OCI-LY1 (cell line): ENCODE results near the gene CRYBG3.

ENCODE experiments used
- H2AFZ ChIP-seq: fragments of 200-600 bp; sonication (generic), shearing (Covaris generic); 2 replicates; pipeline ENCODE4 v1.6.0; 2014; ENCODE audit warnings: antibody characterized with exemption, mild to moderate bottlenecking, low read length
- H3F3A ChIP-seq: fragments of 200-600 bp; sonication (generic), shearing (Covaris generic); 2 replicates; pipeline ENCODE4 v1.6.0; 2014; ENCODE audit warnings: mild to moderate bottlenecking, antibody characterized with exemption, low read length, moderate library complexity; ENCODE audit not compliant: insufficient read depth
- H3K27ac ChIP-seq: fragments of 200-600 bp; sonication (generic); 2 replicates; pipeline ENCODE4 v1.5.1; 2014; ENCODE audit warnings: low read length, mixed run types, mild to moderate bottlenecking, low read depth; ENCODE audit not compliant: poor library complexity, severe bottlenecking
- H3K27me3 ChIP-seq: fragments of 200-600 bp; sonication (generic); 2 replicates; pipeline ENCODE4 v1.6.0; 2014; ENCODE audit warnings: antibody characterized with exemption, mild to moderate bottlenecking, low read length, moderate library complexity; ENCODE audit not compliant: insufficient read depth
- H3K36me3 ChIP-seq: fragments of 200-600 bp; sonication (generic); 2 replicates; pipeline ENCODE4 v1.6.1; 2014; ENCODE audit warnings: mild to moderate bottlenecking, antibody characterized with exemption, low read length, moderate library complexity, mixed read lengths; ENCODE audit not compliant: insufficient read depth
- H3K4me1 ChIP-seq: fragments of 200-600 bp; sonication (generic); 2 replicates; pipeline ENCODE4 v1.5.1; 2014; ENCODE audit warnings: mild to moderate bottlenecking, low read length, moderate library complexity; ENCODE audit not compliant: insufficient read depth, severe bottlenecking
- H3K4me2 ChIP-seq: fragments of 200-600 bp; sonication (generic), shearing (Covaris generic); 2 replicates; pipeline ENCODE4 v1.6.1; 2014; ENCODE audit warnings: low read length
- H3K4me3 ChIP-seq: fragments of 200-600 bp; sonication (generic); 2 replicates; pipeline ENCODE4 v1.5.1; 2014; ENCODE audit warnings: low read length, low read depth, mild to moderate bottlenecking, mixed read lengths; ENCODE audit not compliant: poor library complexity, severe bottlenecking
- H3K79me2 ChIP-seq: fragments of 200-600 bp; shearing (Covaris generic); 2 replicates; pipeline ENCODE4 v1.6.1; 2016; ENCODE audit warnings: mixed run types, low read length, mixed read lengths; ENCODE audit not compliant: insufficient read depth
- H3K9ac ChIP-seq: fragments of 200-600 bp; sonication (generic), shearing (Covaris generic); 2 replicates; pipeline ENCODE4 v1.6.1; 2014; ENCODE audit warnings: mild to moderate bottlenecking, low read length, mixed read lengths
- H3K9me2 ChIP-seq: fragments of 200-600 bp; sonication (generic), shearing (Covaris generic); 2 replicates; pipeline ENCODE4 v1.6.1; 2014; ENCODE audit warnings: low read depth, mild to moderate bottlenecking, low read length, mixed read lengths
- H3K9me3 ChIP-seq: fragments of 200-600 bp; shearing (Covaris generic); 2 replicates; pipeline ENCODE4 v1.6.1; 2014; ENCODE audit warnings: low read length, mixed read lengths
- H4K20me1 ChIP-seq: fragments of 200-600 bp; sonication (generic), shearing (Covaris generic); 2 replicates; pipeline ENCODE4 v1.6.0; 2016; ENCODE audit warnings: mild to moderate bottlenecking, low read length; ENCODE audit not compliant: insufficient read depth
- CTCF ChIP-seq: fragments of 200-600 bp; sonication (generic), shearing (Covaris generic); IDR thresholded peaks from 2 replicates; pipeline ENCODE4 v1.5.1; 2017; ENCODE audit warnings: mild to moderate bottlenecking, antibody characterized with exemption, low read length, moderate library complexity, mixed read lengths
- EZH2 ChIP-seq: fragments of 200-600 bp; sonication (generic), shearing (Covaris generic); IDR thresholded peaks from 2 replicates; pipeline ENCODE4 v1.8.0; 2017; ENCODE audit warnings: borderline replicate concordance, mixed run types, mild to moderate bottlenecking, antibody characterized with exemption, low read length, moderate library complexity, mixed read lengths

The CRYBG3 gene

GRCh38 chr3:97860364-97860763, 38.6 kb downstream of the CRYBG3 start:
- Histone ChIP-seq H3K4me1 (no peaks in the 10 kb centered on the region), H3F3A (no peaks in the 10 kb centered on the region), H3K9ac (no peak overlapping the region), H4K20me1 (no peaks in the 10 kb centered on the region), H3K9me3 (no peaks in the 10 kb centered on the region), H3K27ac (no peak overlapping the region), H3K9me2 (no peaks in the 10 kb centered on the region), H3K79me2 (no peaks in the 10 kb centered on the region), H3K4me2 (no peak overlapping the region), H3K36me3 (no peaks in the 10 kb centered on the region), H3K27me3 (no peaks in the 10 kb centered on the region), H2AFZ (no peak overlapping the region), H3K4me3 (no peak overlapping the region)
- TF ChIP-seq CTCF (no peak), EZH2 (no peak)

GRCh38 chr3:97862582-97862981, 40.8 kb downstream of the CRYBG3 start:
- no peak overlapping the region for H2AFZ ChIP-seq
- no peaks in the 10 kb centered on the region for H3K36me3 ChIP-seq
- no peak overlapping the region for H3K27ac ChIP-seq
- no peaks in the 10 kb centered on the region for H3K9me2 ChIP-seq
- H3K9me3 ChIP-seq, result no peaks in the 10 kb centered on the region
- H3F3A ChIP-seq, result no peaks in the 10 kb centered on the region
- H3K79me2 ChIP-seq, result no peaks in the 10 kb centered on the region
- no peaks in the 10 kb centered on the region for H4K20me1 ChIP-seq
- no peaks in the 10 kb centered on the region for H3K27me3 ChIP-seq
- H3K9ac ChIP-seq, result no peak overlapping the region
- H3K4me1 ChIP-seq, result no peaks in the 10 kb centered on the region
- TF ChIP-seq CTCF, result no peak
- TF ChIP-seq EZH2, result no peak
- no peak overlapping the region for H3K4me3 ChIP-seq
- H3K4me2 ChIP-seq, result no peak overlapping the region

- H3K27ac ChIP-seq, result no peak overlapping the region
These were observed 41.2 kb downstream of the CRYBG3 start for GRCh38 chr3:97863031-97863430.

More at GRCh38 chr3:97863031-97863430, 41.2 kb downstream of the CRYBG3 start:
- Histone ChIP-seq H3F3A (no peaks in the 10 kb centered on the region), H3K9me3 (no peaks in the 10 kb centered on the region), H4K20me1 (no peaks in the 10 kb centered on the region), H3K4me2 (no peak overlapping the region), H3K4me1 (no peaks in the 10 kb centered on the region), H2AFZ (no peak overlapping the region), H3K79me2 (no peaks in the 10 kb centered on the region), H3K36me3 (no peaks in the 10 kb centered on the region), H3K4me3 (no peak overlapping the region), H3K9me2 (no peaks in the 10 kb centered on the region), H3K9ac (no peak overlapping the region), H3K27me3 (no peaks in the 10 kb centered on the region)
- TF ChIP-seq EZH2, result no peak
- TF ChIP-seq CTCF, result no peak
